ENCODE data around the gene CNOT4.
"Not testable (repeated sequence)": the region's sequence is repeated elsewhere in the genome, so short reads cannot be mapped to it uniquely, and the experiment has no call there.

Gene CNOT4

GRCh38 chr7:135510592-135511183 is 786 bp upstream of the CNOT4 start:
- DNase-seq: no peak

- DNase-seq: no peak
Observed at GRCh38 chr7:135509589-135509838, 388 bp downstream of the CNOT4 start.

- no peak for DNase-seq
Observed at GRCh38 chr7:135508883-135509588, 866 bp downstream of the CNOT4 start.

GRCh38 chr7:135501402-135501801 is 8.5 kb downstream of the CNOT4 start:
- no peak for DNase-seq

GRCh38 chr7:135499818-135500217 is 10.1 kb downstream of the CNOT4 start:
- DNase-seq: no peak

- DNase-seq: not testable (repeated sequence)
Observed at GRCh38 chr7:135497161-135497560, 12.7 kb downstream of the CNOT4 start.

- DNase-seq: no peak
Observed at GRCh38 chr7:135493362-135493761, 16.5 kb downstream of the CNOT4 start.

- DNase-seq: no peak
Observed at GRCh38 chr7:135492151-135492550, 17.8 kb downstream of the CNOT4 start.

- no peak for DNase-seq
Observed at GRCh38 chr7:135490783-135491182, 19.1 kb downstream of the CNOT4 start.

GRCh38 chr7:135489791-135490190 is 20.1 kb downstream of the CNOT4 start:
- DNase-seq: no peak

GRCh38 chr7:135486261-135486920 is 23.5 kb downstream of the CNOT4 start:
- DNase-seq: no peak

GRCh38 chr7:135481598-135481979 is 28.3 kb downstream of the CNOT4 start:
- DNase-seq: no peak

- DNase-seq: no peak
Observed at GRCh38 chr7:135480966-135481597, 28.8 kb downstream of the CNOT4 start.

GRCh38 chr7:135475521-135475920 is 34.4 kb downstream of the CNOT4 start:
- no peak for DNase-seq

- not testable (repeated sequence) for DNase-seq
Observed at GRCh38 chr7:135469705-135470104, 40.2 kb downstream of the CNOT4 start.

GRCh38 chr7:135467207-135467711 is 42.6 kb downstream of the CNOT4 start:
- DNase-seq: no peak

- no peak for DNase-seq
Observed at GRCh38 chr7:135466442-135467206, 43.3 kb downstream of the CNOT4 start.

- no peak for DNase-seq
Observed at GRCh38 chr7:135463908-135464307, 46.0 kb downstream of the CNOT4 start.

- DNase-seq: no peak
Observed at GRCh38 chr7:135459951-135460567, 49.8 kb downstream of the CNOT4 start.

GRCh38 chr7:135459076-135459475 is 50.8 kb downstream of the CNOT4 start:
- no peak for DNase-seq

GRCh38 chr7:135454060-135454459 is 55.8 kb downstream of the CNOT4 start:
- DNase-seq: no peak

- no peak for DNase-seq
Observed at GRCh38 chr7:135449436-135449835, 60.5 kb downstream of the CNOT4 start.

- no peak for DNase-seq
Observed at GRCh38 chr7:135448753-135449152, 61.1 kb downstream of the CNOT4 start.
